NCI-H774 (cell line): ENCODE data around the gene OR14I1.

Experiments
- DNase-seq: peaks from one replicate; lab custom pipeline; 2025; lab: John Stamatoyannopoulos, UW

OR14I1 gene

GRCh38 chr1:248702714-248703113 lies at the start of gene OR14I1:
OR14I1 (minus strand) TSS chr1:248702766.
- DNase-seq: no peak

- DNase-seq: no peak
Observed at GRCh38 chr1:248751635-248752034, 49.1 kb upstream of the OR14I1 start.

GRCh38 chr1:248751142-248751541 lies 48.6 kb upstream of the OR14I1 start:
- DNase-seq: no peak

GRCh38 chr1:248750496-248750895 lies 47.9 kb upstream of the OR14I1 start:
- no peak for DNase-seq

GRCh38 chr1:248748211-248748610 lies 45.6 kb upstream of the OR14I1 start:
- no peak for DNase-seq

- no peak for DNase-seq
Observed at GRCh38 chr1:248740876-248741275, 38.3 kb upstream of the OR14I1 start.

GRCh38 chr1:248739572-248740205 lies 37.1 kb upstream of the OR14I1 start:
- no peak for DNase-seq

- no peak for DNase-seq
Observed at GRCh38 chr1:248737457-248737856, 34.9 kb upstream of the OR14I1 start.

GRCh38 chr1:248736977-248737376 lies 34.4 kb upstream of the OR14I1 start:
- no peak for DNase-seq

- DNase-seq: no peak
Observed at GRCh38 chr1:248733566-248733965, 31.0 kb upstream of the OR14I1 start.

- DNase-seq: no peak
Observed at GRCh38 chr1:248730507-248731335, 28.2 kb upstream of the OR14I1 start.

- no peak for DNase-seq
Observed at GRCh38 chr1:248714248-248714647, 11.7 kb upstream of the OR14I1 start.

- no peak for DNase-seq
Observed at GRCh38 chr1:248710305-248710900, 7.8 kb upstream of the OR14I1 start.

GRCh38 chr1:248704606-248705005 lies 2.0 kb upstream of the OR14I1 start:
- no peak for DNase-seq

GRCh38 chr1:248703674-248704073 lies 1.1 kb upstream of the OR14I1 start:
- DNase-seq: no peak

- DNase-seq: no peak
Observed at GRCh38 chr1:248699099-248699498, 3.5 kb downstream of the OR14I1 start.

GRCh38 chr1:248697907-248698306 lies 4.7 kb downstream of the OR14I1 start:
- DNase-seq: no peak

GRCh38 chr1:248696774-248697173 lies 5.8 kb downstream of the OR14I1 start:
- no peak for DNase-seq

- DNase-seq: no peak
Observed at GRCh38 chr1:248696261-248696660, 6.3 kb downstream of the OR14I1 start.

- DNase-seq: no peak
Observed at GRCh38 chr1:248695451-248696132, 7.0 kb downstream of the OR14I1 start.

- no peak for DNase-seq
Observed at GRCh38 chr1:248691567-248692155, 10.9 kb downstream of the OR14I1 start.
